ENCODE measurements around the gene MAIP1. TPM values are rescaled to one million over a fixed set of nuclear protein-coding genes. Genes with fewer than 3 reads are reported as not detected.

MAIP1 gene
- total RNA-seq, 1 donor from 2014 or later = 13.8 TPM

DNA sequence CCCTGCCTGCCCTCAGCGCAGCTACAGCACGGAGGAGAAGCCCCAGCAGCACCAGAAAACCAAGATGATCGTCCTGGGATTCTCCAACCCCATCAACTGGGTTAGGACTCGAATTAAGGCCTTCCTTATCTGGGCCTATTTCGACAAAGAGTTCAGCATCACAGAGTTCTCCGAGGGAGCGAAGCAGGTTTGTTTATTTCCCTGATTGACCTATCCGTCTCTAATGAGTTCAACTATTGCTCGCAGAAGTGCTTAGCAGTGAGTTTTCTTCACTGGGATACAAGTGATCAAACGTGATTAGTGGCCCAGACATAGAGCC is 639 bp downstream of the MAIP1 start:
- H3K4me3 Mint-ChIP-seq (ENCODE audit: unreplicated experiment) = peak overlapping the region; percentile 100
- TF ChIP-seq, protein P1, sequence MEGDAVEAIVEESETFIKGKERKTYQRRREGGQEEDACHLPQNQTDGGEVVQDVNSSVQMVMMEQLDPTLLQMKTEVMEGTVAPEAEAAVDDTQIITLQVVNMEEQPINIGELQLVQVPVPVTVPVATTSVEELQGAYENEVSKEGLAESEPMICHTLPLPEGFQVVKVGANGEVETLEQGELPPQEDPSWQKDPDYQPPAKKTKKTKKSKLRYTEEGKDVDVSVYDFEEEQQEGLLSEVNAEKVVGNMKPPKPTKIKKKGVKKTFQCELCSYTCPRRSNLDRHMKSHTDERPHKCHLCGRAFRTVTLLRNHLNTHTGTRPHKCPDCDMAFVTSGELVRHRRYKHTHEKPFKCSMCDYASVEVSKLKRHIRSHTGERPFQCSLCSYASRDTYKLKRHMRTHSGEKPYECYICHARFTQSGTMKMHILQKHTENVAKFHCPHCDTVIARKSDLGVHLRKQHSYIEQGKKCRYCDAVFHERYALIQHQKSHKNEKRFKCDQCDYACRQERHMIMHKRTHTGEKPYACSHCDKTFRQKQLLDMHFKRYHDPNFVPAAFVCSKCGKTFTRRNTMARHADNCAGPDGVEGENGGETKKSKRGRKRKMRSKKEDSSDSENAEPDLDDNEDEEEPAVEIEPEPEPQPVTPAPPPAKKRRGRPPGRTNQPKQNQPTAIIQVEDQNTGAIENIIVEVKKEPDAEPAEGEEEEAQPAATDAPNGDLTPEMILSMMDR (IDR thresholded peaks at IDR 0.05) = no peak
- H3K27me3 Mint-ChIP-seq (ENCODE audit: unreplicated experiment) = no peaks in the 10 kb centered on the region
- no peak for DNase-seq (ENCODE audit: extremely low spot score, unreplicated experiment)
- H3K9me3 Mint-ChIP-seq (ENCODE audit: unreplicated experiment) = no peaks in the 10 kb centered on the region
- H3K4me1 Mint-ChIP-seq (ENCODE audit: unreplicated experiment) = peaks cover 40% of the 10 kb centered on the region
- peaks cover 20% of the 10 kb centered on the region for H3K36me3 Mint-ChIP-seq (ENCODE audit: unreplicated experiment)
- H3K27ac Mint-ChIP-seq (ENCODE audit: unreplicated experiment) = peak overlapping the region; percentile 98

DNA sequence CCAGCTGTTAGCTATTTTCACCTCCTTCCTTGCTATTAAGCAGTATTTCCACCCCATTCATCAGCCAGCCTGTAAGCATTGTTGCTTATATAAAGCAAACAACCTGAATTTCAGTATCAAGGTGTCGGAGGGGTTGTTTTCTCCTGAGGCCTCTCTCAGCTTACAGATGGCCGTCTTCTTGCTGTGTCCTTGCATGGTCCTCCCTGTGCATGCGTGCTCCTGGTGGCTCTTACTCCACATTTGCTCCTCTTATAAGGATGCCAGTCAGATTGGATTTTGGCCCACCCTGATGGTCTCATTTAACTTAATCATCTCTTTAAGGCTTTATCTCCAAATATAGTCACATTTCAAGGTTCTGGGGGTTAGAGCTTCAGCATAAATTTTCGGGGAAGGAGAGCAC is 2.6 kb downstream of the MAIP1 start:
- Mint-ChIP-seq H3K27me3 (ENCODE audit: unreplicated experiment) (no peaks in the 10 kb centered on the region), H3K4me3 (ENCODE audit: unreplicated experiment) (no peak overlapping the region), H3K36me3 (ENCODE audit: unreplicated experiment) (peaks cover 32% of the 10 kb centered on the region), H3K27ac (ENCODE audit: unreplicated experiment) (no peak overlapping the region), H3K4me1 (ENCODE audit: unreplicated experiment) (peaks cover 39% of the 10 kb centered on the region), H3K9me3 (ENCODE audit: unreplicated experiment) (no peaks in the 10 kb centered on the region)
- TF ChIP-seq, protein P1 (IDR thresholded peaks at IDR 0.05) = no peak
- DNase-seq (ENCODE audit: extremely low spot score, unreplicated experiment) = no peak

DNA sequence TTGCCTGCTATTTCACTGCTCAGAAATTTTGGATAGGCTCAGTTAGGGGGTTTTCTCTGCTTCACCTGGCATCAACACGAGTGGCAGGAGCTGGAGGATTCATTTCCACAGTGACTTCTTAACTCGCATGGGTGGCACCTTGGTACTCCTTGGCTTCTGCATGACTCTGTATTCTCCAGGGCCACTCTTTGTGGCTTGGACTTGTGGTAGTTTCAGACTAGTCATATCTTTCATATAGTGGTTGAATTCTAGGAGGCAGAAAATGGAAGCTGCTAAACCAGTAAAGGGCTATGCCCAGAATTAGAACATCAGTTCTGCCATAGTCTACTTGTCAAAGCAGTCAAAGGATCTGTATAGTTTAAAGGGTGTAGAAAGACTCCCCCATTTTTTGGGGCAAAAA is 6.8 kb downstream of the MAIP1 start:
- no peaks in the 10 kb centered on the region for H3K27me3 Mint-ChIP-seq (ENCODE audit: unreplicated experiment)
- DNase-seq (ENCODE audit: extremely low spot score, unreplicated experiment) = no peak
- peaks cover 42% of the 10 kb centered on the region for H3K36me3 Mint-ChIP-seq (ENCODE audit: unreplicated experiment)
- TF ChIP-seq, protein P1 (IDR thresholded peaks at IDR 0.05) = no peak
- no peak overlapping the region for H3K27ac Mint-ChIP-seq (ENCODE audit: unreplicated experiment)
- H3K9me3 Mint-ChIP-seq (ENCODE audit: unreplicated experiment) = no peaks in the 10 kb centered on the region
- peaks cover 13% of the 10 kb centered on the region for H3K4me1 Mint-ChIP-seq (ENCODE audit: unreplicated experiment)
- H3K4me3 Mint-ChIP-seq (ENCODE audit: unreplicated experiment) = no peak overlapping the region

DNA sequence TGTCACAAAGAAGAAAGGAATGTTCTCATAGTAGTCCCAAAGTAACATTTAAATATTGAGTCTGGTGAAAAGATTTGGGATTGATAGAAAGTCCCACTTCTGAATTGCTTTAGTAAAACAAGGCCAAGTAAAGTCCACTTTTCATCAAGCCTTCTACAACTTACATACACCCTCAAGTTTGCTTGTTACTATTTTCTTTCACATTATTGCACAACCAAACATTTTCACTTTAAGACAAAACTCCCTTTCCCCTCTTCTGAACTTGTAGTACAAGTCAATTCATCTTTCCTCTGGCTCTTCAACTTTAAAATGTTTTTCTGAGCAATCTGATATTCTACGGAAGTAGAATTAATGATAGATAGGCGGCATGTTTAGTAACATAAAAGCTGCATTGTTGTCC is 11.0 kb downstream of the MAIP1 start:
- H3K4me1 Mint-ChIP-seq (ENCODE audit: unreplicated experiment) = no peaks in the 10 kb centered on the region
- TF ChIP-seq, protein P1 (IDR thresholded peaks at IDR 0.05) = no peak
- no peaks in the 10 kb centered on the region for H3K27me3 Mint-ChIP-seq (ENCODE audit: unreplicated experiment)
- no peak for DNase-seq (ENCODE audit: extremely low spot score, unreplicated experiment)
- no peak overlapping the region for H3K27ac Mint-ChIP-seq (ENCODE audit: unreplicated experiment)
- H3K36me3 Mint-ChIP-seq (ENCODE audit: unreplicated experiment) = peaks cover 27% of the 10 kb centered on the region
- no peaks in the 10 kb centered on the region for H3K9me3 Mint-ChIP-seq (ENCODE audit: unreplicated experiment)
- no peak overlapping the region for H3K4me3 Mint-ChIP-seq (ENCODE audit: unreplicated experiment)

DNA sequence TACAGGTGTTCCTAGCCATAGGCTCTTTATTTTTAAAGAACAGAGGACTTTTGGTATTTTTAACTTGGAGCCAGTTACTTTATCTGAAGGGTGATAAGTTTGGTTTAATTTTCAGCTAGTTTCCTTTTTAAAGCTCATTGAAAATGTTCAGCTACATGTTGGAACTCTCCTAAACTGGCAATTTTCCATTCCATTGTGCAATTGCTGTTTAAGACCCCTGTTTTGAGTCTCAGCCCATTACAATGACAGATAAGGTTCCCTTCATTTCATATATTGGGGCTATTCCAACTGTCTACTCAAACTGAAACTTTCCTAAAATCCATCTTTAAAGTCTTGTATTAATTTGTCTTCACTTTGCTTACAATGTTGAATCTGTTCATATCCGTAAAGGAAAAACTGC is 11.6 kb downstream of the MAIP1 start:
- no peak overlapping the region for H3K27ac Mint-ChIP-seq (ENCODE audit: unreplicated experiment)
- H3K4me1 Mint-ChIP-seq (ENCODE audit: unreplicated experiment) = no peaks in the 10 kb centered on the region
- no peak for DNase-seq (ENCODE audit: extremely low spot score, unreplicated experiment)
- TF ChIP-seq, protein P1 (IDR thresholded peaks at IDR 0.05) = no peak
- H3K4me3 Mint-ChIP-seq (ENCODE audit: unreplicated experiment) = no peak overlapping the region
- peaks cover 22% of the 10 kb centered on the region for H3K36me3 Mint-ChIP-seq (ENCODE audit: unreplicated experiment)
- H3K9me3 Mint-ChIP-seq (ENCODE audit: unreplicated experiment) = no peaks in the 10 kb centered on the region
- H3K27me3 Mint-ChIP-seq (ENCODE audit: unreplicated experiment) = no peaks in the 10 kb centered on the region
